H54 (cell line): ENCODE results near the gene SHB.

Source experiments
- DNase-seq: peaks from one replicate; pipeline ENCODE4 v3.0.0; 2011; ENCODE audit warnings: low spot score, mixed read lengths; ENCODE audit not compliant: insufficient read length
- FAIRE-seq: peaks from 3 replicates; lab custom pipeline; 2011; peaks lifted over from hg19 to GRCh38; lab: Jason Lieb, UNC
- POLR2A ChIP-seq: IDR thresholded peaks from 2 replicates; pipeline ENCODE4 v1.6.1; 2011; ENCODE audit warnings: low read depth, mild to moderate bottlenecking, low read length

The SHB gene

DNA sequence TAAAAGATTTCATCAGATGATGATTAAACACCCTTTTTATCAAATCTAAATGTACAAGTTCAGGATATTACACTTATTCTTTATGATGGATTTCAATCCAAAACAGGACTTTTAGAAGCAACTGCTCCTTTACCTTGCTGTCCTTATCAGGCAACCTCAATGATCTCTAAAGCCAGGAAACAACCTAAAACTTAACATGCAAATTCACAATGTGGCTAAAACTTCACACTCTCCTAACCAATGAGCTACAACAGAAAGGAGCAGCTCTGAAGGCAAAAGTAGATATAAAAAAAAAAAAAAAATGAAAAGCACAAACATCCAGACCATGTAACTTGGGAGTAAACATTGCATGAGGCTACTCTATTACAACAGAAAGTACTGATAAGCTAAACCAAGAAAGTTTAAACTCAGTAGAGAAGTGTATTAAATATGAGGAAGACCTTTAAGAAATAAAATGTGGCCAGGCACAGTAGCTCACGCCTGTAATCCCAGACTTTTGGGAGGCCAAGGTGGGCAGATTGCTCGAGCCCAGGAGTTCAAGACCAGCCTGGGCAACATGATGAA, 188.0 kb downstream of the SHB start:
- FAIRE-seq (no peak), DNase-seq (no peak)
- no peak for TF ChIP-seq POLR2A

DNA sequence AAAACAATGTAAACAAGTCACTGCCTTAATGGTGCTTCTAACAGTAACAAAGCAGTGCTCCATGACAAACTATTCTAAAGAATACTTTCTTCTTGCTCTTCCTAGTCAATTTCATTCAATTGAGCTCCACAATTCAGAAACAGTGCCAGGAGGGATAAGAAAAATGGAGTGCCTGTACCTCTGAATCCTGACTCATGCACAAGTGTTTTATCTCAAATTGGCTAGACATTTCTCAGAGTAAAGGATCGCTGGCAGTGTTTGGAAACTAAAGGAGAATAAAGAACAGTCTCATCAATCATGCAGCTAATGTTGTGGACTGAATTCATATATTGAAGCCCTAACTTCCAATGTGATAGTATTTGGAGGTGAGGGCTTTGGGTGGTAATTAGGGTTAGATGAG, 192.7 kb downstream of the SHB start:
- DNase-seq (no peak), FAIRE-seq (no peak)
- TF ChIP-seq POLR2A = no peak

DNA sequence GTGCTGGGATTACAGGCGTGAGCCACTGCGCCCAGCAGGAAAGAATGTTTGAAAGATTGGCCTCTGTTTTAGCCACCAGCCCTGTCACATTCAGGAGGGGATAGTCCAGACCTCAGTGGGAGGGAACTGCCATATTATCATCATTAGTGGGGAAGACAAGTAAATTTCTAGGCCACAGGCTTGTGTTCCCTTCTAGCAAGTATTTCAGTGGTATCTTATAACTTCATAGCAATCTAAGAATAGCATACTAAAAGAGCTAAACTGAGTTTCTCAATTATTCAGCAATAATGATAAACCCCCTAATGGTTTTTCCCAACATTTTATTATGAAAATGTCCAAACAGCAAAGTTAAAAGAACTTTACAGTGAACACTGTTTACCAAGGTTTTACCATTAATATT, 195.1 kb downstream of the SHB start:
- TF ChIP-seq POLR2A = no peak
- no peak for DNase-seq
- FAIRE-seq = no peak

DNA sequence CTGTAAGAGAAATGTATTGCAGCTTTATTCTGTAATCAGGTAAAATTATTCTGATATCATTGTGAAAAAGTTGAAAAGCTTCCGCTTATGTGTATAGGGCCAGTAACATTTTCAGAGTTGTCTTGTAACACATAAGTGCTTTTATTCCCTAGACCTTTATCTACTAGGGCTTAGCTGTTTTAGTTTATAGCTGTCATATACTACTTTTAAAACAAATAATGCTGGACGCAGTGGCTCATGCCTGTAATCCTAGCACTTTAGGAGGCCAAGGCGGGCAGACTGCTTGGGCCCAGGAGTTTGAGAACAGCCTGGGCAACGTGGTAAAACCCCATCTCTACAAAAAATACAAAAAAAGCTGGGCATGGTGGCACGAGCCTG, 198.2 kb downstream of the SHB start:
- FAIRE-seq = no peak
- no peak for DNase-seq
- TF ChIP-seq POLR2A = no peak

DNA sequence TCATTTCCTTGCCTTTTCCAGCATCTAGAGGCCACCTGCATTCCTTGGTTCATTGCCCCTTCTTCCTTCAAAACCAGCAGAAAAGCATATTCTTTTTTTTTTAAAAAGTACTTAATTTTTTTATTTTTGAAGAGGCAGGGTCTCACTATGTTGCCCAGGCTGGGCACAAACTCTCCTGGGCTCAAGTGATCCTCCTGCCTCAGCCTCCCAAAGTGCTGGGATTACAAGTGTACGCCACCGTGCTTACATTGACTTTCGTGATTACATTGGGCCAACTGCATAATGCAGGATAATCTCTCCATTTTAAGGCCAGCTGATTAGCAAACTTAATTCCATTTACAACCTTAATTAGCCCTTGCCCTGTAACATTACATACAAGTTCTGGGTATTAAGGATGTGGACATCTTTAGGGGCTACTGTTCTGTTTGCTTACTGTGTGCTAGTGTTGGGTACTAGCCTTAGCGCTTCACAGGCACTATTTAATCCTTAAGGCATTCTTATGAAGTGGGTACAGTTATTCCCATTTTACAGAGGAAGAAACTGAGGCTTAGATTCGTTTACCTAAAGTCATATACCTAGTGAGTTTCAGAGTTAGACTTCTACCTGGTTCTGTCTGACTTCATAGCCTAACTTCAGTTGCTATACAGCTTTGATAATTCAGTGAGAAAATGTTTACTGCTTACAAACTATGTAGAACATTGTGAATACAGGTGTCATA, 198.8 kb downstream of the SHB start:
- TF ChIP-seq POLR2A = no peak
- FAIRE-seq (no peak), DNase-seq (no peak)
